Endothelial cell of umbilical vein (primary cell): ENCODE measurements around the gene DCLK1. TPM values are rescaled to one million over a fixed set of nuclear protein-coding genes. Genes with fewer than 3 reads are reported as not detected.

Experiments used
- BruUV-seq: library from RNA; stranded (reverse); fragments of 400-500 nt; replicated peaks from 2 replicates; lab custom pipeline; 2021; lab: Mats Ljungman, UMichigan
- CTCF ChIA-PET: fragments of 300-600, 350-600 bp; sonication (Branson Sonifier 250); formaldehyde crosslinking; loops from one replicate; lab custom pipeline; 2021; ENCODE audit warnings: antibody characterized with exemption, inconsistent platforms; lab: Charles Lee
- POLR2A ChIA-PET: fragments of 300-600, 350-600 bp; sonication (Branson Sonifier 250); formaldehyde crosslinking; loops from one replicate; lab custom pipeline; 2021; ENCODE audit warnings: antibody characterized with exemption, inconsistent platforms; lab: Charles Lee
- DNase-seq: peaks from one replicate; pipeline ENCODE4 v3.0.0-alpha.2; 2011; ENCODE audit warnings: low read depth, low spot score
- FAIRE-seq: peaks from 2 replicates; lab custom pipeline; 2011; peaks lifted over from hg19 to GRCh38; lab: Jason Lieb, UNC
- H2AFZ ChIP-seq: 2 replicates; pipeline ENCODE4 v1.6.0; 2012; ENCODE audit warnings: low read depth, low read length, control low read depth, inconsistent platforms
- H3K27ac ChIP-seq: 2 replicates; pipeline ENCODE4 v1.5.1; 2011; ENCODE audit warnings: low read depth, mild to moderate bottlenecking, control low read depth, low read length, moderate library complexity; ENCODE audit not compliant: insufficient read depth
- H3K27me3 ChIP-seq, 2 experiments: 2 replicates each; pipeline versions ENCODE4 v1.6.0 to v1.6.1; 2011; ENCODE audit warnings: low read length in 2 of 2, mixed read lengths in 1 of 2; ENCODE audit not compliant: control insufficient read depth in 2 of 2, insufficient read depth in 2 of 2
- H3K36me3 ChIP-seq, 2 experiments: 2 replicates in 1 of 2; 3 replicates in 1 of 2; pipeline ENCODE4 v1.5.1; 2011; ENCODE audit warnings: low read length in 2 of 2, mild to moderate bottlenecking in 1 of 2, moderate library complexity in 1 of 2; ENCODE audit not compliant: control insufficient read depth in 2 of 2, insufficient read depth in 2 of 2; ENCODE audit errors: extremely low read depth in 1 of 2
- H3K4me1 ChIP-seq: 3 replicates; pipeline ENCODE4 v1.5.1; 2011; ENCODE audit warnings: mild to moderate bottlenecking, low read length; ENCODE audit not compliant: control insufficient read depth, insufficient read depth; ENCODE audit errors: extremely low read depth
- H3K4me2 ChIP-seq: 2 replicates; pipeline ENCODE4 v1.6.1; 2011; ENCODE audit warnings: low read length, control low read depth, mixed read lengths; ENCODE audit not compliant: insufficient read depth
- H3K4me3 ChIP-seq, 3 experiments: fragments of 200-600 bp in 1 of 3; sonication (generic), shearing (Covaris generic) in 1 of 3; replicated peaks in 1 of 3; 2 replicates each; pipeline ENCODE4 v1.5.1; 2011 to 2016; ENCODE audit warnings: control low read depth in 3 of 3, low read length in 3 of 3, mild to moderate bottlenecking in 2 of 3, inconsistent platforms in 1 of 3, low read depth in 1 of 3, moderate library complexity in 1 of 3; ENCODE audit not compliant: insufficient read depth in 1 of 3
- H3K79me2 ChIP-seq: 2 replicates; pipeline ENCODE4 v1.6.0; 2012; ENCODE audit warnings: low read length, inconsistent platforms; ENCODE audit not compliant: control insufficient read depth, insufficient read depth
- H3K9ac ChIP-seq: replicated peaks from 2 replicates; pipeline ENCODE3; 2011; ENCODE audit warnings: low read length, control low read depth; ENCODE audit not compliant: insufficient read depth; ENCODE audit errors: extremely low read depth
- H3K9me1 ChIP-seq: replicated peaks from 3 replicates; pipeline ENCODE4 v1.6.0; 2011; ENCODE audit warnings: mild to moderate bottlenecking, low read length; ENCODE audit not compliant: control insufficient read depth, insufficient read depth; ENCODE audit errors: extremely low read depth
- H3K9me3 ChIP-seq: replicated peaks from 2 replicates; pipeline ENCODE4 v1.5.1; 2012; ENCODE audit warnings: low read length, inconsistent platforms; ENCODE audit not compliant: control insufficient read depth, insufficient read depth
- H4K20me1 ChIP-seq: replicated peaks from 2 replicates; pipeline ENCODE3; 2011; ENCODE audit warnings: mild to moderate bottlenecking, low read length; ENCODE audit not compliant: control insufficient read depth, insufficient read depth; ENCODE audit errors: extremely low read depth
- EZH2 ChIP-seq: IDR thresholded peaks from 2 replicates; pipeline ENCODE4 v1.6.1; 2012; ENCODE audit warnings: borderline replicate concordance, low read depth, mild to moderate bottlenecking, moderate library complexity, low read length, inconsistent platforms; ENCODE audit not compliant: severe bottlenecking
- FOS ChIP-seq: IDR thresholded peaks from 2 replicates; pipeline ENCODE4 v1.6.1; 2011; ENCODE audit warnings: mild to moderate bottlenecking, low read length, moderate library complexity, borderline replicate concordance; ENCODE audit not compliant: insufficient read depth
- GATA2 ChIP-seq: IDR thresholded peaks from 2 replicates; pipeline ENCODE4 v1.7.0; 2011; ENCODE audit warnings: low read depth, mild to moderate bottlenecking, moderate library complexity, mixed read lengths, low read length; ENCODE audit not compliant: insufficient read length, insufficient read depth
- JUN ChIP-seq: IDR thresholded peaks from 2 replicates; pipeline ENCODE4 v1.6.1; 2011; ENCODE audit warnings: borderline replicate concordance, low read depth; ENCODE audit not compliant: insufficient read length, insufficient read depth
- MYC ChIP-seq: IDR thresholded peaks from one replicate; pipeline ENCODE4 v1.6.1; 2011; ENCODE audit warnings: mild to moderate bottlenecking, low read depth, low read length
- POLR2A ChIP-seq: IDR thresholded peaks from 2 replicates; pipeline ENCODE4 v1.6.1; 2012; ENCODE audit warnings: low read depth, mild to moderate bottlenecking, control low read depth, low read length
- POLR2AphosphoS5 ChIP-seq: IDR thresholded peaks from 2 replicates; pipeline ENCODE4 v1.6.1; 2012; ENCODE audit warnings: low read depth, mild to moderate bottlenecking, control low read depth, low read length, moderate library complexity; ENCODE audit not compliant: insufficient read depth
- dilution Hi-C: fragments of 300-500 bp; cut with MboI; formaldehyde crosslinking; loops from one replicate; pipeline ENCODE4 v1.15.0; 2019; ENCODE audit warnings: low sequenced_read_pairs; ENCODE audit not compliant: extremely low pct_ligation_motif_present
- intact Hi-C: fragments of 100-400 bp; cut with micrococcal nuclease; formaldehyde crosslinking; loops from one replicate; pipeline ENCODE4 v1.10.0; 2022
- polyA plus RNA-seq, 4 experiments: library from polyadenylated mRNA; depleted of rRNA in 3 of 4; stranded (reverse) in 3 of 4; unstranded in 1 of 4; fragments of >200 nt; gene quantifications; 2 replicates each; pipeline versions ENCODE4 v1.2.1 to v1.2.3, GENCODE V29; 2011 to 2012; ENCODE audit warnings: missing spikeins in 1 of 4
- total RNA-seq: library from RNA; stranded (reverse); gene quantifications from 2 replicates; pipeline ENCODE4 v1.2.3, GENCODE V29; 2021
- TF ChIP-seq, protein P1 (sequence below): IDR thresholded peaks from 2 replicates; pipeline ENCODE4 v1.6.1; 2011; ENCODE audit not compliant: insufficient read depth, insufficient read length
- TF ChIP-seq, protein P2 (sequence below), 2 donors: IDR thresholded peaks; 1 replicate in 1 of 2; 2 replicates in 1 of 2; pipeline ENCODE4 v1.5.1; 2011; ENCODE audit warnings: low read length in 2 of 2, mild to moderate bottlenecking in 2 of 2, moderate library complexity in 2 of 2, control low read depth in 1 of 2, inconsistent platforms in 1 of 2, low read depth in 1 of 2; ENCODE audit not compliant: insufficient read depth in 1 of 2; ENCODE audit errors: extremely low read depth in 1 of 2

DCLK1 gene
- total and polyA plus RNA-seq, 2 donors (not counting 3 experiments of a cell fraction or from before 2014, with no cell fraction given) = 0.28 to 3.9 TPM

GRCh38 chr13:35814605-35815011 lies 316.6 kb downstream of the DCLK1 start:
- Histone ChIP-seq H3K27ac (no peak overlapping the region), H3K79me2 (no peaks in the 10 kb centered on the region), H3K4me1 (no peaks in the 10 kb centered on the region), H3K9me1 (no peaks in the 10 kb centered on the region), H2AFZ (no peak overlapping the region), H3K9me3 (no peaks in the 10 kb centered on the region), H3K4me2 (no peak overlapping the region), H4K20me1 (no peaks in the 10 kb centered on the region), H3K36me3 (no peaks in the 10 kb centered on the region), H3K27me3 (peaks cover 0 to 4% of the 10 kb centered on the region in 2 experiments), H3K4me3 (no peak overlapping the region), H3K9ac (no peak overlapping the region)
- ChIA-PET POLR2A (no interaction called here), CTCF (interaction anchor here (2.0 kb wide), 1 partner anchor 12 kb away, joined by 5 read pairs; no protein-coding TSS in a partner anchor)
- dilution Hi-C loops = no loop called here
- TF ChIP-seq POLR2A (no peak), GATA2 (no peak), MYC (no peak)
- TF ChIP-seq, protein P1, sequence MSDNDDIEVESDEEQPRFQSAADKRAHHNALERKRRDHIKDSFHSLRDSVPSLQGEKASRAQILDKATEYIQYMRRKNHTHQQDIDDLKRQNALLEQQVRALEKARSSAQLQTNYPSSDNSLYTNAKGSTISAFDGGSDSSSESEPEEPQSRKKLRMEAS = no peak
- BruUV-seq = no TSS peak
- DNase-seq (no peak), FAIRE-seq (no peak)
- intact Hi-C loops = loop anchor here (10.0 kb wide), 1 partner anchor 600 kb away; no protein-coding TSS in a partner anchor

- no peak overlapping the region for H3K27ac ChIP-seq
- CTCF ChIA-PET = interaction anchor here (2.1 kb wide), 1 partner anchor 23 kb away, joined by 6 read pairs; no protein-coding TSS in a partner anchor
- H3K9me3 ChIP-seq = no peaks in the 10 kb centered on the region
- peaks cover 0 to 4% of the 10 kb centered on the region in 2 experiments for H3K27me3 ChIP-seq
- H2AFZ ChIP-seq = no peak overlapping the region
- H3K9me1 ChIP-seq = no peaks in the 10 kb centered on the region
- POLR2A ChIA-PET = no interaction called here
- H3K79me2 ChIP-seq = no peaks in the 10 kb centered on the region
- H3K9ac ChIP-seq = no peak overlapping the region
- H3K36me3 ChIP-seq = no peaks in the 10 kb centered on the region
- H4K20me1 ChIP-seq = no peaks in the 10 kb centered on the region
- no peaks in the 10 kb centered on the region for H3K4me1 ChIP-seq
- dilution Hi-C loops = no loop called here
- intact Hi-C loops = loop anchor here (10.0 kb wide), 1 partner anchor 598 kb away; no protein-coding TSS in a partner anchor
- DNase-seq (no peak), FAIRE-seq (no peak)
- H3K4me3 ChIP-seq = no peak overlapping the region
- no peak overlapping the region for H3K4me2 ChIP-seq
- no TSS peak for BruUV-seq
- TF ChIP-seq JUN (no peak), POLR2AphosphoS5 (no peak), GATA2 (no peak), POLR2A (no peak), EZH2 (no peak), MYC (no peak), FOS (no peak)
- TF ChIP-seq, protein P2, sequence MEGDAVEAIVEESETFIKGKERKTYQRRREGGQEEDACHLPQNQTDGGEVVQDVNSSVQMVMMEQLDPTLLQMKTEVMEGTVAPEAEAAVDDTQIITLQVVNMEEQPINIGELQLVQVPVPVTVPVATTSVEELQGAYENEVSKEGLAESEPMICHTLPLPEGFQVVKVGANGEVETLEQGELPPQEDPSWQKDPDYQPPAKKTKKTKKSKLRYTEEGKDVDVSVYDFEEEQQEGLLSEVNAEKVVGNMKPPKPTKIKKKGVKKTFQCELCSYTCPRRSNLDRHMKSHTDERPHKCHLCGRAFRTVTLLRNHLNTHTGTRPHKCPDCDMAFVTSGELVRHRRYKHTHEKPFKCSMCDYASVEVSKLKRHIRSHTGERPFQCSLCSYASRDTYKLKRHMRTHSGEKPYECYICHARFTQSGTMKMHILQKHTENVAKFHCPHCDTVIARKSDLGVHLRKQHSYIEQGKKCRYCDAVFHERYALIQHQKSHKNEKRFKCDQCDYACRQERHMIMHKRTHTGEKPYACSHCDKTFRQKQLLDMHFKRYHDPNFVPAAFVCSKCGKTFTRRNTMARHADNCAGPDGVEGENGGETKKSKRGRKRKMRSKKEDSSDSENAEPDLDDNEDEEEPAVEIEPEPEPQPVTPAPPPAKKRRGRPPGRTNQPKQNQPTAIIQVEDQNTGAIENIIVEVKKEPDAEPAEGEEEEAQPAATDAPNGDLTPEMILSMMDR (IDR thresholded peaks at IDR 0.05; ENCODE audit: extremely low read depth in 1 of 2, insufficient read depth in 1 of 2, low read depth in 1 of 2, low read length in 2 of 2) = no peak
- TF ChIP-seq, protein P1 = no peak
These were observed 318.4 kb downstream of the DCLK1 start for GRCh38 chr13:35812736-35813135.
